Effector memory CD4-positive, alpha-beta T cell (primary cell): ENCODE data around the gene PALLD.

Source experiments
- DNase-seq, 3 donors: peaks; one replicate each; pipeline ENCODE4 v3.0.0-alpha.2; 2020
- H3K27ac ChIP-seq: 2 replicates; pipeline ENCODE4 v1.7.0; 2013; ENCODE audit warnings: mild to moderate bottlenecking, low read length, moderate library complexity; ENCODE audit not compliant: insufficient read depth, poor library complexity, severe bottlenecking
- H3K27me3 ChIP-seq: replicated peaks from 2 replicates; pipeline ENCODE4 v1.7.0; 2013; ENCODE audit warnings: mild to moderate bottlenecking, low read length; ENCODE audit not compliant: insufficient read depth, control insufficient read depth, poor library complexity, severe bottlenecking
- H3K36me3 ChIP-seq: 2 replicates; pipeline ENCODE4 v1.7.0; 2013; ENCODE audit warnings: mild to moderate bottlenecking, low read length, moderate library complexity; ENCODE audit not compliant: control insufficient read depth, insufficient read depth
- H3K4me1 ChIP-seq: 2 replicates; pipeline ENCODE4 v1.7.0; 2013; ENCODE audit warnings: low read length, mild to moderate bottlenecking; ENCODE audit not compliant: control insufficient read depth, insufficient read depth, poor library complexity, severe bottlenecking
- H3K4me3 ChIP-seq: 2 replicates; pipeline ENCODE4 v1.7.0; 2013; ENCODE audit warnings: low read length, low read depth, mild to moderate bottlenecking; ENCODE audit not compliant: insufficient read depth, poor library complexity, severe bottlenecking
- H3K9me3 ChIP-seq: 2 replicates; pipeline ENCODE4 v1.7.0; 2013; ENCODE audit warnings: mild to moderate bottlenecking, low read length, moderate library complexity; ENCODE audit not compliant: control insufficient read depth

PALLD gene

DNA sequence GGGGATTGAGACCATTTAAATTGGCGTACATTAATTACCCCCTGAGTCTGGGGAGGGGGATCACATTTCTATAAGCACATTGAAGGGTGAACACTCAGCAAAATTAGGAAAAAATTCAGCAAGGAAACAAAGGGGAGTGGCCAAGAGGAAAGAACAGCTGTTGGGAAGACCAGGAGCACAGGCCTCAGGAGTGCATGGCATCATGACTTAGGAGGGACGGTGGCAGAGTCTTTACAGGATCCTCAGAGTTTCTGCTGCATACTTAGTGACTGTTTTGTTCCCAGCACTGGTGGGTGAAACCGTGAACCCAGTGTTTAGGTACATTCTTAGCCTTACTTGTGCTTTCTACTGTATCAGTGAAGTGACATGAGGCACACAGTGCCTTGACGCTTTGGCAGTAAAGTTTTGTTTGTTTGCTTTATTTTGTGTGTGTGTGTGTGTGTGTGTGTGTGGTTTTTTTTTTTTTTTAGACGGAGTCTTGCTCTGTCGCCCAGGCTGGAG, 391.9 kb downstream of the PALLD start:
- Histone ChIP-seq H3K9me3 (no peaks in the 10 kb centered on the region), H3K27me3 (no peaks in the 10 kb centered on the region), H3K27ac (no peak overlapping the region), H3K4me1 (no peaks in the 10 kb centered on the region), H3K4me3 (no peak overlapping the region), H3K36me3 (no peaks in the 10 kb centered on the region)
- DNase-seq: no peak

DNA sequence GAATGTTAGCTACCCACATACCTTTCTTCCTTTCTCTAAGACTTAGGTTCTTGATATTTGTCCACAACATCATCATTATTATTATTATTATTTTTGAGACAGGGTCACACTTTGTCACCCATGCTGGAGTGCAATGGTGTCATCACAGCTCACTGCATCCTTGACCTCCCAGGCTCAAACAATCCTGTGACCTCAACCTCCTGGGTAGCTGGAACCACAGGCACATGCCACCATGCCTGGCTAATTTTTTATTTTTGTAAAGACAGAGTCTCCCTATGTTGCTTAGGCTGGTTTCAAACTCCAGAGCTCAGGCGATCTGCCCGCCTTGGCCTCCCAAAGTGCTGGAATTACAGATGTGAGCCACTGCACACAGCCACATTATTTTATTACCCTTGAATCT, 394.2 kb downstream of the PALLD start:
- no peaks in the 10 kb centered on the region for H3K36me3 ChIP-seq
- no peaks in the 10 kb centered on the region for H3K9me3 ChIP-seq
- DNase-seq: no peak
- no peaks in the 10 kb centered on the region for H3K4me1 ChIP-seq
- H3K27me3 ChIP-seq: no peaks in the 10 kb centered on the region
- no peak overlapping the region for H3K27ac ChIP-seq
- H3K4me3 ChIP-seq: no peak overlapping the region

- no peak overlapping the region for H3K27ac ChIP-seq
- DNase-seq: no peak
- no peaks in the 10 kb centered on the region for H3K36me3 ChIP-seq
- no peaks in the 10 kb centered on the region for H3K9me3 ChIP-seq
- H3K27me3 ChIP-seq: no peaks in the 10 kb centered on the region
- H3K4me3 ChIP-seq: no peak overlapping the region
- no peaks in the 10 kb centered on the region for H3K4me1 ChIP-seq
These were observed 394.8 kb downstream of the PALLD start for GRCh38 chr4:168891688-168892087.

DNA sequence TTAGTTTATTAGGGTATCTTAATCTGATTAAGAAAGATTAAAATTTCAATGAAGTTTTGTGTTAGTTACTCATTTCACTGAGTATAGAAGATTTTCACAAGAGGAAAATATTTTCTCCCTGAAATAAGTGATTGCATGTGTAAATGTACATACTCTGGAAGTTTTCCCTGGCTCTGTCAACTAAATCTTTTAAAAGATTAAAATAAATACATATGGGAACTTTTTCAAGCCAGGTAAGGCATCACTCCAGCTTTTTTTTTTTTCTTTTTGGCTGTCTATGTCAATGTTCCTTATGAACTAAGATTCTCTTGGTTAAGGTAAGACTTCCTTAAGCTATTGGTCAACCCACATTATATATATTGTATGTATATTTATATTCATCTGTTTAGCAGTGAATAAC, 395.6 kb downstream of the PALLD start:
- DNase-seq: no peak
- Histone ChIP-seq H3K36me3 (no peaks in the 10 kb centered on the region), H3K4me1 (no peaks in the 10 kb centered on the region), H3K4me3 (no peak overlapping the region), H3K27me3 (no peaks in the 10 kb centered on the region), H3K9me3 (no peaks in the 10 kb centered on the region), H3K27ac (no peak overlapping the region)

DNA sequence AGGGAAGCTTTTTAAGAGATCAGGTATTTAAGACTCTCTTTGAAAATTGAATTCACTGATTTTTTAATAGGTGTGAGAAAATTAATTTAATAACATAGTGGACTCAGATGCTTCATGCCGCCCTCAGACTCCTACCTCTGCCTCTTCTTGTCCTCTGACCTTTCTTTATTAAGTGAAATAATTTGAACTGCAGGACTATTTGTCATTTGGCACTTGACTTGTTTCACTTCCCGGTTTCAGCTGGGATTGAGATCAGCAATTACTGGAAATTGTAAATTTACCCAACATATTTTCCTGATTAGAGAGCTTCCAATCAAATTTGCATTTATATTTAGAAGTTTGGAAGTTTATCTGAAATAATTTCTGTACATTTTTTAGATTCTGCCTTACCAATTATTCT, 396.4 kb downstream of the PALLD start:
- Histone ChIP-seq H3K27me3 (no peaks in the 10 kb centered on the region), H3K27ac (no peak overlapping the region), H3K36me3 (no peaks in the 10 kb centered on the region), H3K4me3 (no peak overlapping the region), H3K4me1 (no peaks in the 10 kb centered on the region), H3K9me3 (no peaks in the 10 kb centered on the region)
- DNase-seq: no peak

- Histone ChIP-seq H3K36me3 (no peaks in the 10 kb centered on the region), H3K27me3 (no peaks in the 10 kb centered on the region)
These were observed 397.0 kb downstream of the PALLD start for GRCh38 chr4:168893807-168894206.

DNA sequence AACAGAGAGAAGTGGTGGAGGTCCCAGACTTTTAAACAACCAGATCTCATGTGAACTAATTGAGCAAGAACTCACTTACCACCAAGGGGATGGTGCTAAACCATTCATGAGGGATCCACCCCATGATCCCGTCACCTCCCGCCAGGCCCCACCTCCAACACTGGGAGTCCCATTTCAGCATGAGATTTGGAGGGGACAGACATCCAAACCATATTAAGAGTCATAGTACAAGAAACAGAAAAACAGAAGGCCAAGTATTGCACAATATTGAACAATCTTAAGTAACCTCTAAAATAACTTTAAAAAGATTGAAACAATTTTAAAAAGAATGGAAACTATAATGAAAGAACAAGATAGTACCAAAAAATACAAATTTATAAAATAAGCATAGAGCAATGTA, 403.2 kb downstream of the PALLD start:
- DNase-seq: no peak
- H3K36me3 ChIP-seq: no peaks in the 10 kb centered on the region

More at GRCh38 chr4:168893807-168894206, 397.0 kb downstream of the PALLD start:
- no peak overlapping the region for H3K4me3 ChIP-seq
- no peak overlapping the region for H3K27ac ChIP-seq
- H3K9me3 ChIP-seq: no peaks in the 10 kb centered on the region
- H3K4me1 ChIP-seq: no peaks in the 10 kb centered on the region
- DNase-seq: no peak

DNA sequence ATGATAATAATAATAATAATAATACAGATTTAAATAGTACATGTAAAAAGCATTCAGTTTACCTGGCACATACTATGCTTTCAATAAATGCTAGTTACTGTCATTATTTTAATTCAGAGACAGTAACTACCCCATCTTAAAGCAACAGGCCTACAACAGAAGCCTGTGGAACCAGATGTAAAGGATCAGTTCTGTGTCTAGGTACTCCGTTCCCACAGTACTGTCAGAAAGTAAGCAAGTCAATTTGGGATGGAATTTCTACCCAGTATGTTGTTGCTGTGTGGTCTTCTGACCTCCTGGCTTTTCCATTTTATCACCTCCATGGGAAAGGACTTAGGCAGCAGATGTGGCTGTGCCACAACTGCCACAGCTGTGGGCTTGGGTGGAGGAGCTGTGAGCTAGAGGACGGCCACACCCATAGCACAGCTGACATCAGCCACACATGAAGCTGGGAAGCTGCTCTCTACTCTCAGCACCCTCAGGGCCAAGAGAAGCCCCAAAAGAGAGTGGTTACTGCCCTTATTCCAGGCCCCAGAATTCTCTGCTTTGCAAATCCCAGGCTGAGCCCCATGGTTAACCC, 410.4 kb downstream of the PALLD start:
- no peaks in the 10 kb centered on the region for H3K9me3 ChIP-seq
- no peak for DNase-seq
- H3K27me3 ChIP-seq: no peaks in the 10 kb centered on the region
- H3K4me3 ChIP-seq: no peak overlapping the region
- no peaks in the 10 kb centered on the region for H3K36me3 ChIP-seq
- no peak overlapping the region for H3K27ac ChIP-seq
- no peaks in the 10 kb centered on the region for H3K4me1 ChIP-seq

More for the DNA sequence above, 403.2 kb downstream of the PALLD start:
- Histone ChIP-seq H3K4me1 (no peaks in the 10 kb centered on the region), H3K27ac (no peak overlapping the region), H3K27me3 (no peaks in the 10 kb centered on the region), H3K4me3 (no peak overlapping the region), H3K9me3 (no peaks in the 10 kb centered on the region)

DNA sequence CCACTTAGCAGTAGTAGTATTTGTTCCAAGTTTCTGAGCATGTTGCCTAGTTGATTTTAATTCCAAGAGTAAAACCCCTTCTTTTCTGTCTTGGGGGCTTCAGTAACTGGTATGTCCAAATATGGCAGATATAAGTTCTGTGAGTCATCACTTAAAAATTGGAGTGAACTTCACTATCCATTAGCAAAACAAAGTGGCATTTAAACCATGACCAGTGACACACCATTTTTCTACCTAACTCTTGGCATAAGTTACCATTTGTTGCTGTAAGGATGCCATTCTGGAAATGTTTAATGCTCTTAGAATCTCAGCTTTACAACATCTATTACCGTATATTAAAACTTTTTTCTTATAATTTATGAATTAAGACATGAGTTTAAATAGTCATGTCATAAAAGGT, 411.2 kb downstream of the PALLD start:
- H3K27ac ChIP-seq: no peak overlapping the region
- H3K4me3 ChIP-seq: no peak overlapping the region
- no peaks in the 10 kb centered on the region for H3K9me3 ChIP-seq
- H3K36me3 ChIP-seq: no peaks in the 10 kb centered on the region
- no peak for DNase-seq
- no peaks in the 10 kb centered on the region for H3K4me1 ChIP-seq
- no peaks in the 10 kb centered on the region for H3K27me3 ChIP-seq

- Histone ChIP-seq H3K9me3 (no peaks in the 10 kb centered on the region), H3K4me3 (no peak overlapping the region), H3K4me1 (no peaks in the 10 kb centered on the region), H3K27ac (no peak overlapping the region), H3K36me3 (no peaks in the 10 kb centered on the region), H3K27me3 (no peaks in the 10 kb centered on the region)
- no peak for DNase-seq
These were observed 412.0 kb downstream of the PALLD start for GRCh38 chr4:168908851-168909273.
